K562 (cell line): Measurements from ENCODE around the gene ZNF549. TPM values are rescaled to one million over a fixed set of nuclear protein-coding genes. Genes with fewer than 3 reads are reported as not detected.

Experiments used
- ATF7 ChIP-seq: fragments of 450-650 bp; IDR thresholded peaks from 2 replicates; pipeline ENCODE4 v1.7.1; 2014; ENCODE audit warnings: mild to moderate bottlenecking, moderate library complexity
- BCOR ChIP-seq: fragments of 450-650 bp; IDR thresholded peaks from 2 replicates; pipeline ENCODE4 v1.6.1; 2016
- DPF2 ChIP-seq: fragments of 450-650 bp; IDR thresholded peaks from 2 replicates; pipeline ENCODE4 v1.6.1; 2016
- ETV6 ChIP-seq, 3 experiments: fragments of 150-350 bp in 1 of 3; sonication (generic) in 1 of 3; formaldehyde crosslinking in 1 of 3; IDR thresholded peaks; 2 replicates each; pipeline versions ENCODE4 v1.6.1 to v1.8.0; 2014 to 2022; ENCODE audit warnings: borderline replicate concordance in 2 of 3, low read depth in 2 of 3, antibody characterized with exemption in 1 of 3, low read length in 1 of 3, mild to moderate bottlenecking in 1 of 3, missing genetic modification reagents in 1 of 3
- LCOR ChIP-seq: sonication (generic); formaldehyde crosslinking; IDR thresholded peaks from 2 replicates; pipeline ENCODE4 v1.8.0; 2022; ENCODE audit warnings: mild to moderate bottlenecking, missing genetic modification reagents
- NBN ChIP-seq: fragments of 450-650 bp; IDR thresholded peaks from 2 replicates; pipeline ENCODE4 v1.6.1; 2016; ENCODE audit warnings: low read depth, mild to moderate bottlenecking
- NR2F6 ChIP-seq: fragments of 450-650 bp; formaldehyde crosslinking; IDR thresholded peaks from 2 replicates; pipeline ENCODE4 v1.4.0; 2020; ENCODE audit warnings: mild to moderate bottlenecking
- PCBP1 ChIP-seq: fragments of 200-400 bp; formaldehyde crosslinking; IDR thresholded peaks from 2 replicates; pipeline ENCODE4 v1.6.1; 2018; ENCODE audit warnings: mild to moderate bottlenecking, low read depth, low read length; ENCODE audit not compliant: poor library complexity, severe bottlenecking
- PKNOX1 ChIP-seq: fragments of 450-650 bp; IDR thresholded peaks from 2 replicates; pipeline ENCODE4 v1.6.1; 2016
- PRDM10 ChIP-seq: fragments of 450-650 bp; IDR thresholded peaks from 2 replicates; pipeline ENCODE4 v1.6.1; 2018; ENCODE audit not compliant: partially characterized antibody
- RBM17 ChIP-seq: fragments of 200-400 bp; formaldehyde crosslinking; IDR thresholded peaks from 2 replicates; pipeline ENCODE4 v1.6.1; 2017; ENCODE audit warnings: low read depth, mild to moderate bottlenecking, low read length, borderline replicate concordance
- SFPQ ChIP-seq: fragments of 200-400 bp; formaldehyde crosslinking; IDR thresholded peaks from 2 replicates; pipeline ENCODE4 v1.6.1; 2017; ENCODE audit warnings: mild to moderate bottlenecking, low read depth, low read length, moderate library complexity
- SIRT6 ChIP-seq: IDR thresholded peaks from one replicate; pipeline ENCODE4 v1.6.1; 2012; ENCODE audit warnings: low read depth, mild to moderate bottlenecking, control low read depth, inconsistent platforms, low read length, moderate library complexity
- SMARCE1 ChIP-seq: fragments of 450-650 bp; IDR thresholded peaks from 2 replicates; pipeline ENCODE4 v1.7.1; 2016; ENCODE audit warnings: mild to moderate bottlenecking
- ZBTB17 ChIP-seq: fragments of 450-650 bp; formaldehyde crosslinking; IDR thresholded peaks from 2 replicates; pipeline ENCODE4 v1.4.0; 2020; ENCODE audit warnings: mild to moderate bottlenecking
- ZBTB26 ChIP-seq: fragments of 450-650 bp; formaldehyde crosslinking; IDR thresholded peaks from 2 replicates; pipeline ENCODE4 v1.4.0; 2022; ENCODE audit warnings: missing genetic modification characterization
- ZC3H8 ChIP-seq: fragments of 450-650 bp; IDR thresholded peaks from 2 replicates; pipeline ENCODE4 v1.6.1; 2017
- ZNF121 ChIP-seq: sonication (generic); formaldehyde crosslinking; conservative IDR thresholded peaks from 2 replicates; pipeline ENCODE4 v1.8.0; 2022; ENCODE audit warnings: missing genetic modification reagents
- ZNF143 ChIP-seq: sonication (generic); formaldehyde crosslinking; IDR thresholded peaks from 2 replicates; pipeline ENCODE4 v1.9.0; 2022; ENCODE audit warnings: mild to moderate bottlenecking, missing genetic modification reagents
- ZNF668 ChIP-seq: fragments of 250-450 bp; sonication (Bioruptor Pico); IDR thresholded peaks from 2 replicates; pipeline ENCODE4 v1.8.0; 2022; ENCODE audit warnings: mild to moderate bottlenecking, inconsistent platforms
- polyA plus RNA-seq, 8 experiments: library from polyadenylated mRNA; depleted of rRNA in 4 of 8; stranded (reverse) in 5 of 8; unstranded in 3 of 8; fragments of >200 nt; fragmentation: Nextera tagmentation in 2 of 8; fragmentation: Illumina TruSeq in 1 of 8; extraction: Ambion mirVana in 2 of 8; extraction: Trizol in 1 of 8; gene quantifications; 2 replicates each; pipeline versions ENCODE4 v1.2.1 to v1.2.3, GENCODE V29; 2011 to 2014; ENCODE audit warnings: inconsistent platforms in 1 of 8, missing spikeins in 1 of 8
- total RNA-seq, 7 experiments: library from RNA; depleted of rRNA in 6 of 7; stranded (reverse); fragments of >200 nt in 6 of 7; fragmentation: Illumina TruSeq in 2 of 7; extraction: Trizol in 2 of 7; gene quantifications; 2 replicates each; pipeline versions ENCODE4 v1.2.1 to v1.2.3, GENCODE V29; 2011 to 2021; ENCODE audit warnings: low replicate concordance in 1 of 7

The ZNF549 gene
- total and polyA plus RNA-seq, 9 of the 15 experiments (the other 6 are each of a cell fraction or from before 2014, with no cell fraction given) = 0.03 to 0.68 (median 0.25) TPM

- TF ChIP-seq PKNOX1 (peak; percentile 55), ZC3H8 (no peak), PRDM10 (no peak), LCOR (CRISPR knock-in tag) (no peak), ZBTB26 (CRISPR knock-in tag) (no peak), ZBTB17 (CRISPR knock-in tag) (no peak), BCOR (no peak), ZNF121 (CRISPR knock-in tag) (no peak), SIRT6 (no peak), SMARCE1 (no peak), PCBP1 (no peak), ATF7 (peak; percentile 33; the same call in 1 of the 2 replicates), DPF2 (no peak), RBM17 (no peak), NBN (no peak), SFPQ (no peak), ZNF143 (peak; percentile 88), ZNF668 (CRISPR knock-in tag) (no peak), ETV6 (IDR thresholded peaks at IDR 0.05; ENCODE audit: borderline replicate concordance in 1 of 2, low read depth in 2 of 2, low read length in 1 of 2) (no peak), ETV6 (CRISPR knock-in tag; IDR thresholded peaks at IDR 0.05; ENCODE audit: borderline replicate concordance) (no peak), NR2F6 (no peak)
These were observed 32.4 kb downstream of the ZNF549 start, which contains the start of gene ZNF550 (continued) for GRCh38 chr19:57559404-57560025.
